NCI-H1694 (cell line): ENCODE measurements around the gene CCDC74A.
"Not testable (repeated sequence)": the region's sequence is repeated elsewhere in the genome, so short reads cannot be mapped to it uniquely, and the experiment has no call there.

Experiments used
- DNase-seq: peaks from one replicate; lab custom pipeline; 2025; lab: John Stamatoyannopoulos, UW

CCDC74A gene

DNA sequence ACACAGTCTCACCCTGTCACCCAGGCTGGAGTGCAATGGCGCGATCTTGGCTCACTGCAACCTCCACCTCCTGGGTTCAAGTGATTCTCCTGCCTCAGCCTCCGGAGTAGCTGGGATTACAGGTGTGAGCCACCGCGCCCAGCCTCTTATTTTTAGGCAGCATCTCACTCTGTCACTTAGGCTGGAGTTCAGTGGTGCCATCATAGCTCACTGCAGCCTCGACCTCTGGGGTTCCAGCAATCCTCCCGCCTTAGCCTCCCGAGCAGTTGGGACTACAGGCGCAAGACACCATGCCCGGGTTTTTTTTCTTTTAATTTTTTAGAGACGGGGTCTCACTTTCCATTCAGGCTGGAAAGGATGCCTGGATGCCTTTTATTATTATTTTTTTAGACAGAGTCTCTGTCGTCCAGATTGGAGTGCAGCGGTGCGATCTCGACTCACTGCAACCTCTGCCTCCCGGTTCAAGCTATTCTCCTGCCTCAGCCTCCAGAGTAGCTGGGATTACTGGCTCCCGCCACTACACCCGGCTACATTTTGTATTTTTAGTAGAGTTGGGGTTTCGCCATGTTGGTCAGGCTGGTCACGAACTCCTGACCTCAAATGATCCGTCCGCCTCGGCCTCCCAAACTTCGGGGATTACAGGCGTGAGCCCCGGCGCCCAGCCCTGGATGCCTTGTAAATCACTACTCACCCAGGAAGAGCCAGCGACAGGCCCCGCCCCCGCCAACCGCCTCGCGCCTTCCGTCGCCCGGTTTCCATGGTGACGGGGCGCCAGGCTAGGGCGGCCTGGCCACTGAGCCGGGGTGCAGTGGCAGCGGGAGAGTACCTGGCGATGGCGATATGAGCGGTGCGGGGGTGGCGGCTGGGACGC is at the start of gene CCDC74A:
TSS of gene CCDC74A (plus strand) at position 758 of the 871 bp plus-strand sequence. CDS start at position 841, 83 bp downstream.
- peak; percentile 55 for DNase-seq

DNA sequence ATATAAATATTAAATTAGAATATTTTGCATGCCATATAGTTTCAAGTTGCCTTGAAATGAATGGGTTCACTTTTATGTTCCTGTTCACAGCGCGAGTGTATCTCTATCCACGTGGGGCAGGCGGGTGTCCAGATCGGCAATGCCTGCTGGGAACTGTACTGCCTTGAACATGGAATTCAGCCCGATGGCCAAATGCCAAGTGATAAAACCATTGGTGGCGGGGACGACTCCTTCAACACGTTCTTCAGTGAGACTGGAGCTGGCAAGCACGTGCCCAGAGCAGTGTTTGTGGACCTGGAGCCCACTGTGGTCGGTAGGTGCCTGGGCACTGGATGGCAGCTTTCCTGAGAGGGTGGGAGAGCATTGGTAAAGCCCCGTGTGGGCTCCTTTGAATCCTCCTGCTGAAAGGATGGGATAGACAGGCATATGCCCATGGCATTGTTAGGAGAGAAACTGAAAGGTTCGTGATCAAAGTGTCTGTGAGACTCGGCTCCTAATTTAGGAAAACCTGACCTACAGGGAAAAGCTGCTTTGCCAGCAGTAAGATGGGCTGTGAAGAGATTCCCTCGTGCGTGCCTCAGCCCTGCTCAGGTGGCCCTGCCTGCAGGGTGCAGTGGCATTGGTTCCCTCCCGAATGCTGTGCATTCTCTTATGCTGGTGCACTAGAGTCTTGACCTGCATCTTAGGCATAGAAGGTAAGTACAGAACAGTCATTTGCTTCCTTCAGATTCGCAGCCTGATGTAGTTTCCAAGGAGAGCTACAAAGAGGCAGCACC is 49.4 kb upstream of the CCDC74A start:
- DNase-seq, result not testable (repeated sequence)

DNA sequence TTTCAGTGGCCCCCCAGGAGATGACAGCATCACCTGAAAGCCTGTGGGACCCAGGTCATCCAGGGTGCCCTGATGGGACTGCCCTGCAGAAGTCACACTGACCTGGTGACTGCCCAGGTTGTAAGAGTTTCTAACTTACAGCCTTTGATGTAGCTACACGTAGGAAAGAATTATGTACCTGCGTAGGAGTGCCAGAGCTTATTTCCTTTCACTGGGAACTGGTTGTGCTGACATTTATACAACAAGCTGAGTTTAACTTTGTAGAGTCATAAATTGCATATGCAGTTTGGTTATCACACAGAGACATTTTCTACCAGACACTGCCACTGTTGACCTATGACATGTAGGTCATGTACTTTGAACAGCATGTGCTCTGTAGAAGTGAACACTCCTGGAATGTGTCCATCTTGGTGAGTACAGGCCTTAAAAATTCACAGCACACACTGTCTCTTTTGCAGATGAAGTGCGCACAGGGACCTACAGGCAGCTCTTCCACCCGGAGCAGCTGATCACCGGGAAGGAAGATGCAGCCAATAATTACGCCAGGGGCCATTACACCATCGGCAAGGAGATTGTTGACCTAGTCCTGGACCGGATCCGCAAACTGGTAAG is 48.7 kb upstream of the CCDC74A start:
- DNase-seq, result not testable (repeated sequence)

- not testable (repeated sequence) for DNase-seq
These were observed 47.3 kb upstream of the CCDC74A start for GRCh38 chr2:131480351-131480750.

- not testable (repeated sequence) for DNase-seq
These were observed 45.1 kb upstream of the CCDC74A start for GRCh38 chr2:131482506-131483155.

- not testable (repeated sequence) for DNase-seq
These were observed 43.5 kb upstream of the CCDC74A start for GRCh38 chr2:131483981-131484820.

DNA sequence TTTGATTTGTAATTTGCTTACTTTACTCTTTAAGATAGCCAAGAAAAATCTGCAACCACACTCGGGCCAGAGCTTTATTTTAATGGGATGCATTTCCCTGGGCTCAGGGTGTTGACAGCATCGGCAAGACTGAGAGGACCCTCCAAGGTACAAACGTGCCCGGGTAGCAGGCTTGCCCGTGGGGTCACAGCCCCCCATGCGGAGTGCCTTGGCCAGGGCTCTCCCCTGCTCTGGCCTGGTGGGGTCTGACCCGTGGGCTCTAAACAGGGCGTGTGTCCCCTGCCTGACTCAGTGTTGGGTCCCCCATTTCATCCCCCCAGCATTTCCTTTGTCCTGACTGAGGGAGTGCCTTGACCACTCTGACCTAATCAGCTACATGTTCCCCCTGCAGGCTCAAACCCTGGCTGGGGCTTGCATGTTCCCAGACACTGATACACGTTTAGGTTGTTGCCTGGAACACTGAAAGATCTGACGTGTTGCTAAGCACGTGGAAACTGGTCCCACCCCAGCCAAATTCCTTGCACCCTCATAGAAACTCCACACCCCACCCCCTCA is 42.7 kb upstream of the CCDC74A start:
- DNase-seq, result not testable (repeated sequence)

GRCh38 chr2:131486201-131486902 is 41.3 kb upstream of the CCDC74A start:
- DNase-seq, result not testable (repeated sequence)

GRCh38 chr2:131488306-131489205 is 39.1 kb upstream of the CCDC74A start:
- DNase-seq, result no peak

- DNase-seq, result peak; percentile 33
These were observed 36.8 kb upstream of the CCDC74A start for GRCh38 chr2:131490616-131491468.

DNA sequence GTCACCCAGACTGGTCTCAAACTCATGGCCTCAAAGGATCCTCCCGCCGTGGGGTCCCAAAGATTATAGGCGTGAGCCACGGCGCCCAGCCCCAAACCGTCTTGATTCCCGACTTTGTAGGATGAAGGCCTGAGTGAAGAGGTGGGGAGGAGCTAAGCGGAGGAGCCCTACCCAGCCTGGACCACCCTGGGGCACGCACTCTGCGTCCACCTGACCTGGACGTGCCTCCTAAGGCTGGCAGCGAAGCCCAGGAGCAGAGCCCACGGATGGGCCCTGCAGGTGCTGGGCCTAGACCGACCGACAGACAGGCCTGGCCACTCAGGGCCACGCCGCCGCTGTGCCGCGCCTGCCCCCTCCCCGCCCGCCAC is 36.2 kb upstream of the CCDC74A start:
- not testable (repeated sequence) for DNase-seq

DNA sequence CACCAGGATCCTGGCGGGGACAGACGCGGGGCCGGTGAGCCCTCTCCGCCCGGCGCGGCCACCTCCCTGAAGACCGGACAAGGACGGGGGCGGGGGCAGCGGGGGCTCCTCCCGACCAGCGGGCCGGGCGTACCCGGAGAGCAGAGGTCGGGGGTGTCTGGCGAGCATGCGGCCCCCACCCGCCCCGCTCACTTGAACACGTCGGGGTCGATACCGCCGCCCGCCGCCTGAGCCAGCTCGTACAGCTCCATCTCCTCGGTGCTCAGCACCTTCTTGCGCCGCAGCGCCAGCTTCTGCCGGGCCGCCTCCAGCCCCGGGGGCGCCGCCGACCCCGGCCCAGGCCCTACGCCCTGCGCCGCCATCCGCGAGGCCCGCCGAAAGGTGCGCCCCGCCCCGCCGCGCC is 35.7 kb upstream of the CCDC74A start, which contains the start of gene MZT2A:
TSS of gene MZT2A (minus strand) at position 383 of the 403 bp plus-strand sequence. CDS start at position 362, 21 bp downstream.
- not testable (repeated sequence) for DNase-seq

DNA sequence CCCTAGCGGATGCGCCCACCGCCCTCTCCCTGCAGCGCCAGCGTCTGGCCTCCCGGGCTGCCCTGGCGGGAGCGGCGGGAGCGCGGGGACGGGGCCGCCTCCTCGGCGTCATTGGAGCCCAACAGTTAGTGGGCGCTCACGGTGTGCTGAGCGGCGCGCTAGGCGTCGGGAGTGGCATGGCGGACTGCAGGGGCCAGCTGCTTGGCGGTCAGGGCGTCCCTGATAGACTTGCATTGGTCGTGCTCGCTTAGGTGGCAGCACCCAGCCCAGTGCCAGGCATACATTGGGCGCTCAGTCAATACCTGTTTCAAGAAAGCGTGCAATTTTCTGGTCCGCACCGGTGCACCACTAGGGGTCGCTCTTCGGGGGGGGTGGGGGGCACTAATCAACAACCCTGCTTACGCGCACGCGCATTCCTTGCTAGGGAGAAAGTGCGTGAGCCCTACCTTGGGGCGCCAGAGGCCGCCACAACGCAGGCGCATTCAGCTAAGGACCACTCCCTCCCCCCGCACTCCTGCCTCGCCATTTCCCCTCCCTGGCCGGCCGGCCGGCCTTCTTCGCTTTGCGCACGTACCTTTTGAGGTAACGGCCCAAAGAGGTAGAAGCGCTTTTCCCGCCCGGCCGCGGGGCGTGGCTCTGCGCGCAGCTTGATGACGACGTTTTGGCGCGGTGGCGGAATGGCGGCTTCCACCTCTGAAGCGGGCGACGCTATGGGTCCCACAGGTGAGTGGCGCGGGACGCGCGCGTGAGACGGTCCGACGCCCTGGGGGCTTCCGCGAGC is 35.1 kb upstream of the CCDC74A start:
- peak; percentile 96 for DNase-seq

- no peak for DNase-seq
These were observed 34.3 kb upstream of the CCDC74A start for GRCh38 chr2:131493199-131493968.

DNA sequence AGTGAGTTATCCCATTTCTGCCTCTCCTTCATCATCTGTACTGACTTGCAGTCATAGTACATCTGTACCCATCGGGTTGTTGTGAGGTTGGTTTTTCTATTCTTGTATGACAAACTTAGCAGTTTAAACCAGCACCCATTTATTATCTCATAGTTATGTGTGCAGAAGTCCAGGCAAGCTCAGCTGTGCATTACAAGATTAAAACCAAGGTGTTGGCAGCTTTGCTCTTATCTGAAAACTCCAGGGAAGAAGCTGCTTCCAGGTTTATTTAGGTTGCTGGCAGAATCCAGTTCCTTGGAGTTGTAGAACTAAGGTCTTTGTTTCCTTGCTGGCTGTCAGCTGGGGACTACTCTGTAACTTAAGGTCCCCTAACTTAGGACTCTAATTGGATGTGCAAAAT is 32.2 kb upstream of the CCDC74A start:
- DNase-seq, result not testable (repeated sequence)

DNA sequence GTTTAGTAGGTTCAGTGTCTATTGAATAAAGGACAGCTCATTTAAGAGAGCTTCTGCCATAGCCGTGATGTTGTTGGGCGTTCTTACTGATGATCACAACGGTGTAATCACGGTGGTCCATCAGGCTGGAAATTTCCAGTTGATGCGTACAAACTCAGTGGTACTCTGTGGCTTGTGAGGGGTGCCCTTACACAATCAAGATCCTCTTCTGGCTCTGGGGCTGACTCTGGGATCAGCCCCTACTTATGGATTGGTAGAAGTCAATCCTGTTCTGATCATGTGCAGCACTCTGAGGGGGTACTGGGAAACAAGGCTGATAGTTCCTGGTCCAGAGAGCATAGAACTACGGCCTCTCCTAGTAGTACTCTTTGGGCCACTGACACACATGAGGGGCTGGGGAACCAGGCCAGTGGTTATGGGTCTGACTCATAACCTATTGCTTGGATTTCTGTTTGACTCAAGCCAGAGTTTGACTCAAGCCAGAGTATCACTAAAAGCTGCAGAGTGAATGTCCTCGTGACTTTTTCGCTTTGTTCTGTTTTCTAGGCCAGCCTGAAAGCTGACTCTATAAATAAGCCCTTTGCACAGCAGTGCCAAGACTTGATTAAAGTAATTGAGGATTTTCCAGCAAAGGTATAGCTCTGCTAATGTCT is 29.2 kb upstream of the CCDC74A start:
- not testable (repeated sequence) for DNase-seq
